GM23338 (cell line): Measurements from ENCODE around the gene LRRC19. TPM values are rescaled to one million over a fixed set of nuclear protein-coding genes. Genes with fewer than 3 reads are reported as not detected.

Source experiments
- ATAC-seq: fragments of 200-7000 bp; cut with Tn5 transposase; 3 replicates; pipeline ENCODE4 v1.9.1; 2020
- DNase-seq: peaks from one replicate; pipeline ENCODE4 v3.0.0-alpha.2; 2015; ENCODE audit warnings: low spot score
- H2AFZ ChIP-seq: fragments of 200-600 bp; sonication (generic); 2 replicates; pipeline ENCODE4 v1.8.0; 2016; ENCODE audit warnings: antibody characterized with exemption, mild to moderate bottlenecking, moderate library complexity
- H3F3A ChIP-seq: fragments of 200-600 bp; sonication (generic); replicated peaks from 2 replicates; pipeline ENCODE4 v1.8.0; 2017; ENCODE audit warnings: antibody characterized with exemption, mixed run types, low read depth
- H3K27ac ChIP-seq: fragments of 200-600 bp; sonication (generic); 2 replicates; pipeline ENCODE4 v1.6.1; 2016; ENCODE audit warnings: low read depth
- H3K27me3 ChIP-seq: fragments of 200-600 bp; sonication (generic); 2 replicates; pipeline ENCODE4 v1.8.0; 2016; ENCODE audit warnings: mild to moderate bottlenecking, mixed run types, moderate library complexity; ENCODE audit not compliant: insufficient read depth
- H3K36me3 ChIP-seq: fragments of 200-600 bp; sonication (generic); 2 replicates; pipeline ENCODE4 v1.8.0; 2016; ENCODE audit warnings: mild to moderate bottlenecking; ENCODE audit not compliant: insufficient read depth
- H3K4me1 ChIP-seq: fragments of 200-600 bp; sonication (generic); 2 replicates; pipeline ENCODE4 v1.8.0; 2016; ENCODE audit warnings: mild to moderate bottlenecking, moderate library complexity; ENCODE audit not compliant: insufficient read depth
- H3K4me2 ChIP-seq: fragments of 200-600 bp; sonication (generic); 2 replicates; pipeline ENCODE4 v1.7.1; 2017; ENCODE audit warnings: mixed run types
- H3K4me3 ChIP-seq: fragments of 200-600 bp; sonication (generic); 2 replicates; pipeline ENCODE4 v1.6.1; 2016; ENCODE audit warnings: mixed run types
- H3K79me2 ChIP-seq: fragments of 200-600 bp; sonication (generic); replicated peaks from 2 replicates; pipeline ENCODE4 v1.8.0; 2017; ENCODE audit warnings: mild to moderate bottlenecking; ENCODE audit not compliant: insufficient read depth
- H3K9me2 ChIP-seq: fragments of 200-600 bp; sonication (generic); 2 replicates; pipeline ENCODE4 v1.8.0; 2017; ENCODE audit not compliant: insufficient read depth
- H4K20me1 ChIP-seq: fragments of 200-600 bp; sonication (generic); replicated peaks from 2 replicates; pipeline ENCODE4 v1.8.0; 2017; ENCODE audit warnings: mild to moderate bottlenecking; ENCODE audit not compliant: insufficient read depth
- H3K27ac Mint-ChIP-seq: 2 replicates; pipeline ENCODE4 v1.8.0; 2020; ENCODE audit warnings: inconsistent platforms, mild to moderate bottlenecking, moderate library complexity, mixed read lengths
- H3K27me3 Mint-ChIP-seq: 3 replicates; pipeline ENCODE4 v1.8.0; 2022; ENCODE audit warnings: low read depth, mild to moderate bottlenecking, moderate library complexity, mixed read lengths, inconsistent platforms; ENCODE audit not compliant: insufficient read depth, poor library complexity
- H3K36me3 Mint-ChIP-seq: 3 replicates; pipeline ENCODE4 v1.8.0; 2021; ENCODE audit warnings: low read depth, mild to moderate bottlenecking, inconsistent platforms, moderate library complexity, mixed read lengths
- H3K4me1 Mint-ChIP-seq: 3 replicates; pipeline ENCODE4 v1.8.0; 2020; ENCODE audit warnings: mild to moderate bottlenecking, inconsistent platforms, mixed read lengths
- H3K4me3 Mint-ChIP-seq: 3 replicates; pipeline ENCODE4 v1.8.0; 2021; ENCODE audit warnings: moderate library complexity, mild to moderate bottlenecking, inconsistent platforms, mixed read lengths
- H3K9me3 Mint-ChIP-seq: 3 replicates; pipeline ENCODE4 v1.8.0; 2020; ENCODE audit warnings: moderate library complexity, mild to moderate bottlenecking, inconsistent platforms, mixed read lengths
- CREB1 ChIP-seq: fragments of 250-450 bp; sonication (Bioruptor Pico); IDR thresholded peaks from 2 replicates; pipeline ENCODE4 v1.5.0; 2020; ENCODE audit warnings: low read depth, mild to moderate bottlenecking, moderate library complexity
- CTCF ChIP-seq, 2 experiments: fragments of 200-600 bp in 1 of 2; sonication (generic) in 1 of 2; conservative IDR thresholded peaks; 2 replicates each; pipeline versions ENCODE4 v1.5.1 to v1.6.1; 2016 to 2017; ENCODE audit warnings: antibody characterized with exemption in 2 of 2, low read depth in 2 of 2, mild to moderate bottlenecking in 2 of 2, moderate library complexity in 1 of 2
- ETS1 ChIP-seq: IDR thresholded peaks from 2 replicates; pipeline ENCODE4 v1.6.1; 2016; ENCODE audit warnings: antibody characterized with exemption
- EZH2 ChIP-seq: fragments of 200-600 bp; sonication (generic); IDR thresholded peaks from one replicate; pipeline ENCODE4 v1.8.0; 2017; ENCODE audit warnings: antibody characterized with exemption, mild to moderate bottlenecking, low read depth; ENCODE audit not compliant: unreplicated experiment
- EZH2phosphoT487 ChIP-seq: fragments of 200-600 bp; sonication (generic); IDR thresholded peaks from one replicate; pipeline ENCODE4 v1.8.1; 2018; ENCODE audit warnings: antibody characterized with exemption; ENCODE audit not compliant: unreplicated experiment
- JUNB ChIP-seq: IDR thresholded peaks from one replicate; pipeline ENCODE4 v1.6.1; 2016; ENCODE audit warnings: antibody characterized with exemption; ENCODE audit not compliant: unreplicated experiment
- NANOG ChIP-seq: IDR thresholded peaks from 2 replicates; pipeline ENCODE4 v1.6.1; 2016; ENCODE audit warnings: antibody characterized with exemption, borderline replicate concordance
- POLR2AphosphoS5 ChIP-seq: IDR thresholded peaks from 2 replicates; pipeline ENCODE4 v1.6.1; 2016; ENCODE audit warnings: antibody characterized with exemption, low read depth
- REST ChIP-seq: IDR thresholded peaks from one replicate; pipeline ENCODE4 v1.6.1; 2018; ENCODE audit warnings: antibody characterized with exemption; ENCODE audit not compliant: unreplicated experiment
- STAT1 ChIP-seq: IDR thresholded peaks from one replicate; pipeline ENCODE4 v1.6.1; 2016; ENCODE audit warnings: antibody characterized with exemption; ENCODE audit not compliant: unreplicated experiment
- ZNF114 ChIP-seq: fragments of 250-450 bp; sonication (Bioruptor Pico); IDR thresholded peaks from 2 replicates; pipeline ENCODE4 v1.5.0; 2020; ENCODE audit warnings: mild to moderate bottlenecking, moderate library complexity
- ZNF331 ChIP-seq: fragments of 250-450 bp; sonication (Bioruptor Pico); IDR thresholded peaks from 2 replicates; pipeline ENCODE4 v1.5.0; 2020; ENCODE audit warnings: low read depth, mild to moderate bottlenecking, moderate library complexity
- ZNF462 ChIP-seq: fragments of 250-450 bp; sonication (Bioruptor Pico); IDR thresholded peaks from 2 replicates; pipeline ENCODE4 v1.5.0; 2020; ENCODE audit warnings: mild to moderate bottlenecking, moderate library complexity
- polyA plus RNA-seq: library from polyadenylated mRNA; unstranded; fragments of >200 nt; fragmentation: Nextera tagmentation; extraction: Ambion mirVana; gene quantifications from 2 replicates; pipeline ENCODE4 v1.2.1, GENCODE V29; 2016
- total RNA-seq: library from RNA; depleted of rRNA; stranded (reverse); fragments of >200 nt; shearing (Covaris generic); gene quantifications from 2 replicates; pipeline ENCODE4 v1.2.3, GENCODE V29; 2014

LRRC19 gene
- total and polyA plus RNA-seq, 2 experiments from 2014 or later, result 0.71 TPM; not detected in 1

- H3K9me2 ChIP-seq, result no peaks in the 10 kb centered on the region
- Mint-ChIP-seq H3K27ac (no peak overlapping the region), H3K4me3 (no peak overlapping the region), H3K27me3 (no peaks in the 10 kb centered on the region), H3K4me1 (no peaks in the 10 kb centered on the region), H3K36me3 (no peaks in the 10 kb centered on the region), H3K9me3 (no peaks in the 10 kb centered on the region)
- ATAC-seq, result no peak
- H3K27me3 ChIP-seq, result no peaks in the 10 kb centered on the region
- no peaks in the 10 kb centered on the region for H3F3A ChIP-seq
- H3K4me3 ChIP-seq, result no peak overlapping the region
- no peaks in the 10 kb centered on the region for H3K79me2 ChIP-seq
- H2AFZ ChIP-seq, result no peak overlapping the region
- no peak overlapping the region for H3K4me2 ChIP-seq
- H3K27ac ChIP-seq, result no peak overlapping the region
- H4K20me1 ChIP-seq, result no peaks in the 10 kb centered on the region
- no peak for DNase-seq
- H3K4me1 ChIP-seq, result no peaks in the 10 kb centered on the region
- no peaks in the 10 kb centered on the region for H3K36me3 ChIP-seq
- TF ChIP-seq NANOG, result no peak
- no peak for TF ChIP-seq EZH2phosphoT487
- TF ChIP-seq ZNF114 (CRISPR knock-in tag), result no peak
- no peak for TF ChIP-seq ETS1
- no peak for TF ChIP-seq ZNF331 (CRISPR knock-in tag)
- TF ChIP-seq REST, result no peak
- TF ChIP-seq CTCF (conservative IDR thresholded peaks at IDR 0.05; ENCODE audit: low read depth in 2 of 2), result no peak
- TF ChIP-seq ZNF462, result no peak
- TF ChIP-seq EZH2, result no peak
- no peak for TF ChIP-seq CREB1 (CRISPR knock-in tag)
- TF ChIP-seq STAT1, result no peak
- TF ChIP-seq JUNB, result no peak
- no peak for TF ChIP-seq POLR2AphosphoS5
Observed at GRCh38 chr9:27054125-27054524, 48.7 kb upstream of the LRRC19 start.
